Aorta (tissue), 5 donors: ENCODE measurements around the gene MKNK2. TPM values are rescaled to one million over a fixed set of nuclear protein-coding genes. Genes with fewer than 3 reads are reported as not detected.
A peak's percentile ranks its signal among the peaks of the same experiment; 100 is the strongest.

Experiments
- ATAC-seq: fragments of 200-7000 bp; cut with Tn5 transposase; one replicate; pipeline ENCODE4 v1.9.1; 2022; ENCODE audit warnings: moderate library complexity; ENCODE audit not compliant: low FRiP score
- DNase-seq, 2 donors: peaks; one replicate each; pipeline ENCODE4 v3.0.0-alpha.2; 2020
- H3K27ac ChIP-seq, 2 donors: one replicate each; pipeline ENCODE4 v1.5.1; 2013; ENCODE audit warnings: low read length in 2 of 2, mild to moderate bottlenecking in 2 of 2, moderate library complexity in 2 of 2, control low read depth in 1 of 2, inconsistent platforms in 1 of 2, low read depth in 1 of 2
- H3K27me3 ChIP-seq, 2 donors: one replicate each; pipeline ENCODE4 v1.6.1; 2013; ENCODE audit warnings: control low read depth in 1 of 2, low read length in 1 of 2, mild to moderate bottlenecking in 1 of 2, moderate library complexity in 1 of 2; ENCODE audit not compliant: insufficient read depth in 2 of 2, control insufficient read depth in 1 of 2
- H3K36me3 ChIP-seq, 2 donors: one replicate each; pipeline ENCODE4 v1.6.1; 2013; ENCODE audit warnings: control low read depth in 1 of 2, low read length in 1 of 2, mild to moderate bottlenecking in 1 of 2; ENCODE audit not compliant: insufficient read depth in 2 of 2, control insufficient read depth in 1 of 2
- H3K4me1 ChIP-seq, 2 donors: one replicate each; pipeline ENCODE4 v1.6.1; 2013; ENCODE audit warnings: low read length in 2 of 2, control low read depth in 1 of 2, mild to moderate bottlenecking in 1 of 2, moderate library complexity in 1 of 2; ENCODE audit not compliant: insufficient read depth in 2 of 2, control insufficient read depth in 1 of 2
- H3K4me3 ChIP-seq, 2 donors: one replicate each; pipeline ENCODE4 v1.5.1; 2013; ENCODE audit warnings: low read length in 2 of 2, control low read depth in 1 of 2, mild to moderate bottlenecking in 1 of 2
- H3K9me3 ChIP-seq: one replicate; pipeline ENCODE4 v1.6.1; 2013; ENCODE audit warnings: mild to moderate bottlenecking, low read length; ENCODE audit not compliant: control insufficient read depth
- WGBS, 2 donors: extraction: QIAGEN DNeasy Blood & Tissue Kit; methylation state at CpG; one replicate each; pipeline ENCODE4 v1.1.7; 2013; 5-methylcytosine and 5-hydroxymethylcytosine counted together
- intact Hi-C, 2 donors: fragments of 100-400 bp; cut with DNase I; formaldehyde crosslinking; loops; one replicate each; pipeline versions ENCODE4 v1.14.2 to v1.15.0; 2022
- polyA plus RNA-seq, 2 donors: library from polyadenylated mRNA; stranded (reverse); fragments of 200-250 nt; gene quantifications; one replicate each; pipeline ENCODE4 v1.2.3, GENCODE V29; 2013
- total RNA-seq, 2 donors: library from RNA; stranded (reverse); fragmentation: NEBNext Ultra II Directional; extraction: Animal tissue kit (Norgen Biotek cat#: 25700); gene quantifications; one replicate each; pipeline ENCODE4 v1.2.1, GENCODE V29; 2021
- donor health status: healthy with polysubstance abuse.
- donor health status: Bipolar disorder and iron deficiency.
- donor health status: DM: no; HTN: no; CAD: no.
- donor health status: DM: no; HTN: no; CAD: no.
- donor health status: DM: yes; HTN: yes; CAD: no.

MKNK2 gene
- total and polyA plus RNA-seq, 4 donors = 49.3 to 103 (median 80.5) TPM

GRCh38 chr19:2062389-2062729 lies 11.3 kb upstream of the MKNK2 start:
- Histone ChIP-seq H3K27ac (no peak overlapping the region), H3K27me3 (no peaks in the 10 kb centered on the region), H3K36me3 (no peaks in the 10 kb centered on the region), H3K9me3 (no peaks in the 10 kb centered on the region), H3K4me1 (no peaks in the 10 kb centered on the region), H3K4me3 (no peak overlapping the region)
- intact Hi-C loops = loop anchor here in 1 of 2 donors (10.0 kb wide), 1 partner anchor 128 kb away; no protein-coding TSS in a partner anchor
- DNase-seq (no peak), ATAC-seq (no peak)
- 67 to 69% methylated on average over 9 to 10 of the region's 10 CpGs for WGBS, 2 donors

DNA sequence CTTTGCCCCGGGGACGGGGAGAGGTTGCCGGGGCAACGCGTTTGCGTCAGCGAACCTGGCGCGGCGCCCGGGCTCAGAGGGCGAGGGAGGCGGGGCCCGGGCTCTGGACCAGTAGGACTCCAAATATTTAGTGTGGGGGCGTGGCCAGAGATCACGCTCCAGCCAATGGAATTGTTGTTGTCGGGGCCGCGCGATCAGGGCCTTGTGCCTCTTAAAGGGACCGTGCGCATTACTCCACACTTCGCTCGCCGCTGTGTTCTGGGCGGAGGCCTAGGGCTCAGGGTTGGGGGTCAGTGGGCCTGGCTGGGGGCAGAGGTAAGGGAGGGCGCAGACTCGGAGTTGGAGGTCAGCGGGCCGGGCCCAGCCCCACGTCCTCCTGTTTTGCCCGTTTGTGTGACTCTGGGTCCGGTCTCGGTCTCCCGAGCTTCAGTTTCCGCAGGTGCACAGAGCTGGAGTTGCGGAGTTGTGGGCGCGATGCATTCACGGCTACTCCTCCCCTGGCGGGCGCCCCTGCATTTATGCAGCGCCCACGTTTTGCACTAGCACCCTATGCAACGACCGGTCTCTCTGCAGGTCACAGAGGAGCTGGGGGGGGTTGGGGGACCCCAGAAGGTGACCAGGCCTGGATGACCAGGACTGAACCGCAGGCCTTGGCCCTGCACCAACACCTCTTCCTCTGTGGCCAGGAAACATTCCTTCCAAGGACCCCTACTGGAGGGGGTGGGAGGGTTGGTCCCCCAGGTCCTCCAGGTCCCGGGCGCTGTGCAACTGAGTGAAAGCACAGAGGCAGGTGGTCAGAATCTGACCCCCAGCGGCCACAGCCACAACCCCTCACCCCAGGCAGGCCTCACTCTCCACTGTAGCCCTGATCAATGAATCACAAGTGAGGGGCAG lies 10.7 kb upstream of the MKNK2 start:
- Histone ChIP-seq H3K9me3 (no peaks in the 10 kb centered on the region), H3K27ac (peak overlapping the region in 1 of 2 donors; percentile 92), H3K4me3 (peak overlapping the region; percentile 8 to 69), H3K36me3 (no peaks in the 10 kb centered on the region), H3K4me1 (no peaks in the 10 kb centered on the region), H3K27me3 (no peaks in the 10 kb centered on the region)
- DNase-seq = peak; percentile 99
- 3% methylated on average over 49 to 50 of the region's 50 CpGs for WGBS, 2 donors
- intact Hi-C loops = loop anchor here in 1 of 2 donors (10.0 kb wide), 1 partner anchor 127 kb away; no protein-coding TSS in a partner anchor
- ATAC-seq = peak; percentile 92

DNA sequence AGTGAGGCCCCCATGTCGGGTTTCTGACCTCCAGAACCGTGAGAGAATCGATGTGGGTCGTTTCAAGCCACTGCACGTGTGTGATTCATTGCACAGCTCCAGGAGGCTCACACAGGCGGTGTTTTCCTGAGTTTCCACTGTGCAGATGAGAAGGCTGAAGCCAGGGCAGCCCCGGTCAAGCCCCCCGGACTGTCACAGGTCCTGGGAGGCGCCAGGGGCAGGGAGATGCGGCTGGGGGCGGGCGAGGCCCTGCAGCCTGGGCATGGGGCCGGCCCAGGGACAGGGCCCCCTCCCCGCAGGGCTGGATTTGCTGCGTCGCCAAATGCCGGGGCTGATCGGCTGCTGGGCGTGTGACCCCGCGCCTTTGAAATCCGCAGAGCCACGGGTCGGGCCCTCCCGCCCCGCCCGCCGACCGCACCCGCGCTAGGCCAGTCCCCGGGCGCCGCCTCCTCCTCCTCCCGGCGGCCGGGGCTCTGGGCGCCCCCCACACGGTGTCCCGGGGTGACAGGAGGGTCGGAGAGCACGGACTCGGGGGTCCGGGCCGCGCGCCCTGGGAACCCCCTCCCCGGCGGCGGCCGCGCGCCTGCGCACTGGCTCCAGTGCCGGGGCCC lies 9.9 kb upstream of the MKNK2 start:
- DNase-seq (peak; percentile 84 to 88), ATAC-seq (peak; percentile 73)
- Histone ChIP-seq H3K4me1 (no peaks in the 10 kb centered on the region), H3K4me3 (peak overlapping the region; percentile 63 to 69), H3K9me3 (no peaks in the 10 kb centered on the region), H3K27me3 (no peaks in the 10 kb centered on the region), H3K36me3 (no peaks in the 10 kb centered on the region), H3K27ac (peak overlapping the region; percentile 62 to 92)
- 0 to 1% methylated on average over 38 to 55 of the region's 55 CpGs for WGBS, 2 donors
- intact Hi-C loops = loop anchor here in 1 of 2 donors (10.0 kb wide), 1 partner anchor 126 kb away; no protein-coding TSS in a partner anchor

DNA sequence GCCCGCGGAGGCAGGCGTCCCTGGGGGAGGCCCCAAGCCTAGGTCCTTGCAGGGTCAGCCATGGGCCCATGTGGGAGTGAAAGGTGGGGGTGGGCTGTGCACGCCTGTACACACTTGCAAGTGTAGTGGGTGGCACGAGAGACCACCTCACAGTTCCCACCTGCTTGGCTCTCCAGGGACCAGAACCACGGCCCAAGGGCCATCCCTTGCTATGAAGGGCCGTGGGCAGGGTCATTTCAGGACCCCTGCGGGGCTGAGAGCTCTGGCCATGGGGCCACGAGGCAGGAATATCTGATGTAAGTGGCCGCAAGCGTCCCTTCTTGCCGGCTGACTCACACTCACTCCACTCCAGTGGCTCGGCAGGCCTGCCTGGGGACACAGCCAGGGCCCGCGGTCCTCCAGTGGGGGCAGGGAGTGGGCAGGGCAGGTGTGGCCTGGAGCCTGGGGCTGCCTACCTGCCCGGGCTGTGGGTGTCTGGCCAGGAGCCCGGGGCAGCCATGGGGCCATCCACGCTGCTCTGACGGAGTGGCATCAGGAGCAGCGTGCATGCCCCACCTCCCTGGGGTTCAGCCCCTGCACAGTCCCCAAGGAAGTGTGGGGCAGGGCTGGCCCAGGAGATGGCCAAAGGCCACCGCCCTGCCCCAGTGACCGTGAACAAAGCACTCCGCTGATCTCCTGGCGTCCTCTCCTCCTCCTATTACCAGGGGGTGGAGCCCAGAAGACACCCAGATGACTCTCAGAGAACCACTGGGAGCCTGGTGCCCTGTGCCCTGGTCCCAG lies 8.6 kb upstream of the MKNK2 start:
- H3K36me3 ChIP-seq = no peaks in the 10 kb centered on the region
- intact Hi-C loops = loop anchor here in 1 of 2 donors (10.0 kb wide), 1 partner anchor 125 kb away; no protein-coding TSS in a partner anchor
- H3K27ac ChIP-seq = peak overlapping the region in 1 of 2 donors; percentile 92
- H3K9me3 ChIP-seq = no peaks in the 10 kb centered on the region
- no peaks in the 10 kb centered on the region for H3K27me3 ChIP-seq
- no peaks in the 10 kb centered on the region for H3K4me1 ChIP-seq
- WGBS, 2 donors = 29 to 30% methylated on average over 24 of the region's 24 CpGs
- DNase-seq (peak; percentile 80 to 91), ATAC-seq (peak; percentile 36)
- no peak overlapping the region for H3K4me3 ChIP-seq

DNA sequence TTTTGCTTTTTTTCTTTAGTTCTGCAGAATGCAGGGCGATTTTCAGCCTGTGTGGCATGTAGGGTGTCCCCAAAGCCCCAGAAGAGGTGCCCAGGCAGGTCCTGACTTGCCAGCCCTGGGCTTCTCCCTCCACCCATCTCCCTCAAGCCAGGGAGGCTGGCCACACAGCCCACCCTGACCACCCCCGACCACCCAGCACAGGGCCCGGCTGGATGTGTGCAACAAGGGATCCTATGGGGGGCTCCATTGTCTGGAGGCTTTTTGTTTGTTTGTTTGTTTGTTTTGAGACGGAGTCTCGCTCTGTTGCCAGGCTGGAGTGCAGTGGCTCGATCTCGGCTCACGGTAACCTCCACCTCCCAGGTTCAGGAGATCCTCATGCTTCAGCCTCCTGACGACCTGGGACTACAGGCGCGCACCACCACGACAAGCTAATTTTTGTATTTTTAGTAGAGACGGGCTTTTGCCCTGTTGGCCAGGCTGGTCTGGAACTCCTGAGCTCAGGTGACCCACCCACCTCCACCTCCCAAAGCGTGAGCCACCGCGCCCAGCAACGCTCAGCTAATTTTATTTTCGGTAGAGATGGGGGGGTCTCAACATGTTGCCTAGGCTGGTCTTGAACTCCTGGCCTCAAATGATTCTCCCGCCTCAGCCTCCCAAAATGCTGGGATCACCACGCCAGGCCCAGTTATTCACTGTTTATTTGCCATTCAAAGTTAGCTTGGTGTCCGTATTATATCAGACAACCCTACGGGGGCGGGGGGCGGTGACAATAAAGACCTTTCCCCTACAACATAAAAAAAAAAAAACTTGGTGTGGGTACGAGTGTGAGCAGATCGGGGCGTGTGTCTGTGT lies 7.8 kb upstream of the MKNK2 start:
- no peaks in the 10 kb centered on the region for H3K4me1 ChIP-seq
- H3K27me3 ChIP-seq = no peaks in the 10 kb centered on the region
- intact Hi-C loops = no loop called here
- no peak overlapping the region for H3K4me3 ChIP-seq
- 91% methylated on average over 27 of the region's 27 CpGs for WGBS, 2 donors
- DNase-seq (no peak), ATAC-seq (no peak)
- no peaks in the 10 kb centered on the region for H3K9me3 ChIP-seq
- no peaks in the 10 kb centered on the region for H3K36me3 ChIP-seq
- H3K27ac ChIP-seq = peak overlapping the region in 1 of 2 donors; percentile 92

DNA sequence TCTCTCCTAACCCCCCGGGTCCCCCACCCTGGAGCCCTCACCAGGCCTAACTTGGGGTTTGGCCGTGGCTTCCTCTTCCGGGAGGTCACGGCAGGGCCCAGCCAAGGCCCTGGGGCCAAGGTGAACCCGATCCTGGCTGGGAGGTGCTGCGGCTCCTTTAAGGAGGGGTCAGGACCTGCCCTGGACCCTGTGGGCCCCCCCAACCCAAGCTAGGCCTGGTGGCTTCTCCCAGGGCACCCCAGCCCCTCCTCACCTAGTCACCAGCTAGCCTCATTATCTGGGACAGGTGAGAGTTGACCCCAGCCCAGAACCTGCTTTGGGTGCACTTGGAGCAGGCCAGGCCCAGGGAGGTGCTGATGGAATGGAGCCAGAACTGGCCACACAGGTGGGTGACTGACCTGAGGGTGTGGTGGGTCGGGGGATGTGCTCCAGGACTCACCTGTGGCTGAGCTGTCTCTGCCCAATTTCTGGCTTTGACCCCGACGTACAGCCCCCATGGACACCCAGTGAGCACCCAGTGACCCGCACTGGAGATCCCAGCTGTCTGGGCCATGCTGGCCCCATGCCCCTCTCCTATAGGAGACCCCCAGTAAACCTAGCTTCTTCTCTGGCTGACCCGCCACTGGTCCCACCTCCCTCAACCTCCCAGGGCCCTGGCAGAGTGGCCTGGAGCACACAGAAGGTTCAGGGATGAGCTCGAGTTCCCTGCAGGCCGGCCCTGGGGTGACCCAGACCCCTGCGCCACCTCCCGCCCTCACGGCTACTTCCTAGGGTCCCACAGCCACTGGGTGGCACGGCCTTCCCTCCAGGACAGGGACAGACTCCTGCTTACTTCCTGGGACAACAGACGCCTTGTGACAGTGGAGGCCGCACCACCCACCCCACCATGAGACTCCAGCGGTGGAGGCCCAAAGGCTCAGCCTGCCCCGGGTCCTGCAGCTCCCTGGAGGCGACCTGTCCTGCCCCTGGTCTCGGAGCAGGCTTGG lies 6.7 kb upstream of the MKNK2 start:
- no peak for ATAC-seq
- Histone ChIP-seq H3K27ac (no peak overlapping the region), H3K9me3 (no peaks in the 10 kb centered on the region), H3K27me3 (no peaks in the 10 kb centered on the region), H3K4me1 (no peaks in the 10 kb centered on the region), H3K36me3 (no peaks in the 10 kb centered on the region), H3K4me3 (no peak overlapping the region)
- no peak for DNase-seq
- 91 to 93% methylated on average over 22 to 23 of the region's 23 CpGs for WGBS, 2 donors
- intact Hi-C loops = no loop called here

DNA sequence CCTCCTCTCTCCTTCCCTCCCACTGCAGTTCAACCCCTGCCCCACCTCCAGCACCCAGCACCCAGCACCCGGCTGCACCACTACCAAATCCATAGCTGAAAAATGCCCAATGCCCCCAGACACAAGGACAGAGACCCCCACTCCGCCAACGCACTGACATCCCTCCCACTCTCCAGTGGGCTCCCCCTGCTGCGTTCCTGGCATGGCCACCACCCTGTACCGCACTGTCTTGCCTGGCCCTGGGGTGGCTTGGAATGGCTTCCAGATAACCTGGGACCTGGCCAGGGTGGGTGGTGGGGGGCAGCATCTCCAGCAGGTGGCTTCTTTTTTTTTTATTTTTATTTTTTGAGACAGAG lies 5.8 kb upstream of the MKNK2 start:
- no peak overlapping the region for H3K27ac ChIP-seq
- H3K4me1 ChIP-seq = no peaks in the 10 kb centered on the region
- H3K4me3 ChIP-seq = no peak overlapping the region
- DNase-seq = no peak
- no peaks in the 10 kb centered on the region for H3K9me3 ChIP-seq
- intact Hi-C loops = no loop called here
- no peaks in the 10 kb centered on the region for H3K27me3 ChIP-seq
- H3K36me3 ChIP-seq = no peaks in the 10 kb centered on the region
- no peak for ATAC-seq
- WGBS, 2 donors = 65 to 70% methylated on average over 5 of the region's 5 CpGs
